HEK293 (cell line): Measurements from ENCODE around the gene FRY.

ENCODE experiments used
- GLI4 ChIP-seq: fragments of 450-650 bp; formaldehyde crosslinking; IDR thresholded peaks from 2 replicates; pipeline ENCODE4 v1.5.1; 2016; ENCODE audit warnings: missing biosample characterization, missing genetic modification characterization
- IKZF3 ChIP-seq: fragments of 450-650 bp; IDR thresholded peaks from 2 replicates; pipeline ENCODE4 v1.5.0; 2018; ENCODE audit warnings: missing biosample characterization, mild to moderate bottlenecking, missing genetic modification characterization, moderate library complexity
- TCF7L2 ChIP-seq: IDR thresholded peaks from 2 replicates; pipeline ENCODE4 v1.6.1; 2011; ENCODE audit warnings: low read depth, mild to moderate bottlenecking, inconsistent platforms, low read length, moderate library complexity, borderline replicate concordance
- ZNF175 ChIP-seq: fragments of 450-650 bp; formaldehyde crosslinking; IDR thresholded peaks from 2 replicates; pipeline ENCODE4 v1.5.1; 2016; ENCODE audit warnings: missing biosample characterization, missing genetic modification characterization
- ZNF24 ChIP-seq: fragments of 450-650 bp; formaldehyde crosslinking; IDR thresholded peaks from 2 replicates; pipeline ENCODE4 v1.5.1; 2016; ENCODE audit warnings: missing biosample characterization, missing genetic modification characterization
- ZNF311 ChIP-seq: fragments of 450-650 bp; formaldehyde crosslinking; IDR thresholded peaks from 2 replicates; pipeline ENCODE4 v1.5.1; 2017; ENCODE audit warnings: missing biosample characterization, missing genetic modification characterization, borderline replicate concordance
- ZNF658 ChIP-seq: fragments of 450-650 bp; formaldehyde crosslinking; IDR thresholded peaks from 2 replicates; pipeline ENCODE4; 2016; ENCODE audit warnings: missing biosample characterization, missing genetic modification characterization
- ZNF707 ChIP-seq: fragments of 450-650 bp; formaldehyde crosslinking; IDR thresholded peaks from 2 replicates; pipeline ENCODE4 v1.5.1; 2016; ENCODE audit warnings: missing biosample characterization, missing genetic modification characterization
- TF ChIP-seq, protein P1 (sequence below): sonication (generic); formaldehyde crosslinking; IDR thresholded peaks from 2 replicates; pipeline ENCODE4 v1.8.1; 2022; ENCODE audit warnings: mild to moderate bottlenecking, moderate library complexity, missing genetic modification reagents
- TF ChIP-seq, protein P2 (sequence below): fragments of 450-650 bp; formaldehyde crosslinking; IDR thresholded peaks from 2 replicates; pipeline ENCODE4 v1.5.1; 2016; ENCODE audit warnings: missing biosample characterization, missing genetic modification characterization
- TF ChIP-seq, protein P3 (sequence below): fragments of 450-650 bp; formaldehyde crosslinking; conservative IDR thresholded peaks from 2 replicates; pipeline ENCODE4 v1.5.1; 2016; ENCODE audit warnings: low read depth, missing biosample characterization, missing genetic modification characterization
- TF ChIP-seq, protein P4 (sequence below): fragments of 450-650 bp; formaldehyde crosslinking; IDR thresholded peaks from 2 replicates; pipeline ENCODE4 v1.5.1; 2016; ENCODE audit warnings: missing biosample characterization, missing genetic modification characterization

DNA sequence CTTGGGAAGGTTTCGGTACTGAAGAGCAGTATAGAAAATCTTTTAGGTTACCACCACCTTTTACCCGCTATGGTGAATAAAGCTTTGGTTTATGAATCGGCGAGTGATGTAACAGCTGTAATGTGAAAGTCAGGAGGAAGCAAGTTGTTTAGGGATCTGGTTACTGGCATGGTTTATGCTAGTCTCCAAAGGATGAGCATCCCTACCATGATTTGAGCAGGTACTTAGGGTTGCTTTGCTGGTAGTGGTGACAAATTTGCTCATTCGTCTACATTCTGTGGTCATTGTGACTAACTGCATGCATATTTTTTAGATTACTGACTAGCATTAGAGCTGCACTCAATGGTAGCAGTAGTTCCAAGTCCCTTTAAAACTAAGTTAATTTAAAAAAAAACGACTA is 104.1 kb downstream of the FRY start:
- TF ChIP-seq, protein P1, sequence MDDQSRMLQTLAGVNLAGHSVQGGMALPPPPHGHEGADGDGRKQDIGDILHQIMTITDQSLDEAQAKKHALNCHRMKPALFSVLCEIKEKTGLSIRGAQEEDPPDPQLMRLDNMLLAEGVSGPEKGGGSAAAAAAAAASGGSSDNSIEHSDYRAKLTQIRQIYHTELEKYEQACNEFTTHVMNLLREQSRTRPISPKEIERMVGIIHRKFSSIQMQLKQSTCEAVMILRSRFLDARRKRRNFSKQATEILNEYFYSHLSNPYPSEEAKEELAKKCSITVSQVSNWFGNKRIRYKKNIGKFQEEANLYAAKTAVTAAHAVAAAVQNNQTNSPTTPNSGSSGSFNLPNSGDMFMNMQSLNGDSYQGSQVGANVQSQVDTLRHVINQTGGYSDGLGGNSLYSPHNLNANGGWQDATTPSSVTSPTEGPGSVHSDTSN = no peak
- TF ChIP-seq, protein P2, sequence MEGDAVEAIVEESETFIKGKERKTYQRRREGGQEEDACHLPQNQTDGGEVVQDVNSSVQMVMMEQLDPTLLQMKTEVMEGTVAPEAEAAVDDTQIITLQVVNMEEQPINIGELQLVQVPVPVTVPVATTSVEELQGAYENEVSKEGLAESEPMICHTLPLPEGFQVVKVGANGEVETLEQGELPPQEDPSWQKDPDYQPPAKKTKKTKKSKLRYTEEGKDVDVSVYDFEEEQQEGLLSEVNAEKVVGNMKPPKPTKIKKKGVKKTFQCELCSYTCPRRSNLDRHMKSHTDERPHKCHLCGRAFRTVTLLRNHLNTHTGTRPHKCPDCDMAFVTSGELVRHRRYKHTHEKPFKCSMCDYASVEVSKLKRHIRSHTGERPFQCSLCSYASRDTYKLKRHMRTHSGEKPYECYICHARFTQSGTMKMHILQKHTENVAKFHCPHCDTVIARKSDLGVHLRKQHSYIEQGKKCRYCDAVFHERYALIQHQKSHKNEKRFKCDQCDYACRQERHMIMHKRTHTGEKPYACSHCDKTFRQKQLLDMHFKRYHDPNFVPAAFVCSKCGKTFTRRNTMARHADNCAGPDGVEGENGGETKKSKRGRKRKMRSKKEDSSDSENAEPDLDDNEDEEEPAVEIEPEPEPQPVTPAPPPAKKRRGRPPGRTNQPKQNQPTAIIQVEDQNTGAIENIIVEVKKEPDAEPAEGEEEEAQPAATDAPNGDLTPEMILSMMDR = no peak
- TF ChIP-seq ZNF175 (no peak), IKZF3 (tag by site-specific recombination) (no peak), GLI4 (tag by site-specific recombination) (no peak), ZNF24 (tag by site-specific recombination) (no peak), ZNF311 (tag by site-specific recombination) (no peak), ZNF707 (tag by site-specific recombination) (no peak), TCF7L2 (no peak), ZNF658 (tag by site-specific recombination) (no peak)
- TF ChIP-seq, protein P3, sequence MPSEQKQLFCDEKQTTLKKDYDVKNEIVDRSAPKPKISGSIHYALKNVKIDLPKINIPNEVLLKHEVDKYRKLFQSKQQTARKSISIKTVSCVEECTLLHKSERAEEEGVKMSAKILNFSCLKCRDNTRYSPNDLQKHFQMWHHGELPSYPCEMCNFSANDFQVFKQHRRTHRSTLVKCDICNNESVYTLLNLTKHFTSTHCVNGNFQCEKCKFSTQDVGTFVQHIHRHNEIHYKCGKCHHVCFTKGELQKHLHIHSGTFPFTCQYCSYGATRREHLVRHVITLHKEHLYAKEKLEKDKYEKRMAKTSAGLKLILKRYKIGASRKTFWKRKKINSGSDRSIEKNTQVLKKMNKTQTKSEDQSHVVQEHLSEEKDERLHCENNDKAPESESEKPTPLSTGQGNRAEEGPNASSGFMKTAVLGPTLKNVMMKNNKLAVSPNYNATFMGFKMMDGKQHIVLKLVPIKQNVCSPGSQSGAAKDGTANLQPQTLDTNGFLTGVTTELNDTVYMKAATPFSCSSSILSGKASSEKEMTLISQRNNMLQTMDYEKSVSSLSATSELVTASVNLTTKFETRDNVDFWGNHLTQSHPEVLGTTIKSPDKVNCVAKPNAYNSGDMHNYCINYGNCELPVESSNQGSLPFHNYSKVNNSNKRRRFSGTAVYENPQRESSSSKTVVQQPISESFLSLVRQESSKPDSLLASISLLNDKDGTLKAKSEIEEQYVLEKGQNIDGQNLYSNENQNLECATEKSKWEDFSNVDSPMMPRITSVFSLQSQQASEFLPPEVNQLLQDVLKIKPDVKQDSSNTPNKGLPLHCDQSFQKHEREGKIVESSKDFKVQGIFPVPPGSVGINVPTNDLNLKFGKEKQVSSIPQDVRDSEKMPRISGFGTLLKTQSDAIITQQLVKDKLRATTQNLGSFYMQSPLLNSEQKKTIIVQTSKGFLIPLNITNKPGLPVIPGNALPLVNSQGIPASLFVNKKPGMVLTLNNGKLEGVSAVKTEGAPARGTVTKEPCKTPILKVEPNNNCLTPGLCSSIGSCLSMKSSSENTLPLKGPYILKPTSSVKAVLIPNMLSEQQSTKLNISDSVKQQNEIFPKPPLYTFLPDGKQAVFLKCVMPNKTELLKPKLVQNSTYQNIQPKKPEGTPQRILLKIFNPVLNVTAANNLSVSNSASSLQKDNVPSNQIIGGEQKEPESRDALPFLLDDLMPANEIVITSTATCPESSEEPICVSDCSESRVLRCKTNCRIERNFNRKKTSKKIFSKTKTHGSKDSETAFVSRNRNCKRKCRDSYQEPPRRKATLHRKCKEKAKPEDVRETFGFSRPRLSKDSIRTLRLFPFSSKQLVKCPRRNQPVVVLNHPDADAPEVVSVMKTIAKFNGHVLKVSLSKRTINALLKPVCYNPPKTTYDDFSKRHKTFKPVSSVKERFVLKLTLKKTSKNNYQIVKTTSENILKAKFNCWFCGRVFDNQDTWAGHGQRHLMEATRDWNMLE = no peak
- TF ChIP-seq, protein P4, sequence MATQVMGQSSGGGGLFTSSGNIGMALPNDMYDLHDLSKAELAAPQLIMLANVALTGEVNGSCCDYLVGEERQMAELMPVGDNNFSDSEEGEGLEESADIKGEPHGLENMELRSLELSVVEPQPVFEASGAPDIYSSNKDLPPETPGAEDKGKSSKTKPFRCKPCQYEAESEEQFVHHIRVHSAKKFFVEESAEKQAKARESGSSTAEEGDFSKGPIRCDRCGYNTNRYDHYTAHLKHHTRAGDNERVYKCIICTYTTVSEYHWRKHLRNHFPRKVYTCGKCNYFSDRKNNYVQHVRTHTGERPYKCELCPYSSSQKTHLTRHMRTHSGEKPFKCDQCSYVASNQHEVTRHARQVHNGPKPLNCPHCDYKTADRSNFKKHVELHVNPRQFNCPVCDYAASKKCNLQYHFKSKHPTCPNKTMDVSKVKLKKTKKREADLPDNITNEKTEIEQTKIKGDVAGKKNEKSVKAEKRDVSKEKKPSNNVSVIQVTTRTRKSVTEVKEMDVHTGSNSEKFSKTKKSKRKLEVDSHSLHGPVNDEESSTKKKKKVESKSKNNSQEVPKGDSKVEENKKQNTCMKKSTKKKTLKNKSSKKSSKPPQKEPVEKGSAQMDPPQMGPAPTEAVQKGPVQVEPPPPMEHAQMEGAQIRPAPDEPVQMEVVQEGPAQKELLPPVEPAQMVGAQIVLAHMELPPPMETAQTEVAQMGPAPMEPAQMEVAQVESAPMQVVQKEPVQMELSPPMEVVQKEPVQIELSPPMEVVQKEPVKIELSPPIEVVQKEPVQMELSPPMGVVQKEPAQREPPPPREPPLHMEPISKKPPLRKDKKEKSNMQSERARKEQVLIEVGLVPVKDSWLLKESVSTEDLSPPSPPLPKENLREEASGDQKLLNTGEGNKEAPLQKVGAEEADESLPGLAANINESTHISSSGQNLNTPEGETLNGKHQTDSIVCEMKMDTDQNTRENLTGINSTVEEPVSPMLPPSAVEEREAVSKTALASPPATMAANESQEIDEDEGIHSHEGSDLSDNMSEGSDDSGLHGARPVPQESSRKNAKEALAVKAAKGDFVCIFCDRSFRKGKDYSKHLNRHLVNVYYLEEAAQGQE (tag by site-specific recombination) = no peak
